ENCODE data around the gene CCDC124. TPM values are rescaled to one million over a fixed set of nuclear protein-coding genes. Genes with fewer than 3 reads are reported as not detected.

The CCDC124 gene
- total RNA-seq, 4 donors from 2014 or later, result 73.1 to 110 (median 81.5) TPM

GRCh38 chr19:17951990-17952976, 19.5 kb downstream of the CCDC124 start:
- Histone ChIP-seq H3K27ac (no peak overlapping the region), H3K9me3 (no peaks in the 10 kb centered on the region), H3K4me3 (no peak overlapping the region), H3K4me1 (peaks cover 19 to 36% of the 10 kb centered on the region in 2 donors), H3K27me3 (peaks cover 74 to 78% (median 78%) of the 10 kb centered on the region in 3 donors), H3K36me3 (no peaks in the 10 kb centered on the region)
- in situ Hi-C loops (cut with MboI; ENCODE audit: low sequenced_read_pairs in 4 of 4), result no loop called here
- ATAC-seq (no peak), DNase-seq (no peak)
- intact Hi-C loops (cut with DNase I; ENCODE audit: low total_unique reads), result no loop called here
- no peak for TF ChIP-seq POLR2A (IDR thresholded peaks at IDR 0.05)
- TF ChIP-seq CTCF (IDR thresholded peaks at IDR 0.05 in 4 of 5, conservative IDR thresholded peaks at IDR 0.05 in 1 of 5), result no peak

- H3K27me3 ChIP-seq, result peaks cover 79 to 86% (median 82%) of the 10 kb centered on the region in 3 donors
- H3K4me1 ChIP-seq, result peaks cover 19 to 33% of the 10 kb centered on the region in 2 donors
- in situ Hi-C loops (cut with MboI; ENCODE audit: low sequenced_read_pairs in 4 of 4), result no loop called here
- ATAC-seq (no peak), DNase-seq (no peak)
- H3K36me3 ChIP-seq, result no peaks in the 10 kb centered on the region
- TF ChIP-seq POLR2A (IDR thresholded peaks at IDR 0.05), result no peak
- no peak overlapping the region for H3K27ac ChIP-seq
- intact Hi-C loops (cut with DNase I; ENCODE audit: low total_unique reads), result no loop called here
- H3K9me3 ChIP-seq, result no peaks in the 10 kb centered on the region
- no peak overlapping the region for H3K4me3 ChIP-seq
These were observed 20.5 kb downstream of the CCDC124 start for GRCh38 chr19:17953316-17953801.

- TF ChIP-seq CTCF (IDR thresholded peaks at IDR 0.05 in 4 of 5, conservative IDR thresholded peaks at IDR 0.05 in 1 of 5) (no peak), POLR2A (IDR thresholded peaks at IDR 0.05) (no peak)
- in situ Hi-C loops (cut with MboI; ENCODE audit: low sequenced_read_pairs in 4 of 4), result no loop called here
- H3K27me3 ChIP-seq, result peaks cover 76 to 85% (median 79%) of the 10 kb centered on the region in 3 donors
These were observed 21.1 kb downstream of the CCDC124 start for GRCh38 chr19:17953869-17954268.

GRCh38 chr19:17954401-17954800, 21.6 kb downstream of the CCDC124 start:
- no peak for ATAC-seq
- no peak for DNase-seq
- H3K9me3 ChIP-seq, result no peaks in the 10 kb centered on the region
- H3K27ac ChIP-seq, result no peak overlapping the region
- no peak for TF ChIP-seq POLR2A (IDR thresholded peaks at IDR 0.05)
- TF ChIP-seq CTCF (IDR thresholded peaks at IDR 0.05 in 4 of 5, conservative IDR thresholded peaks at IDR 0.05 in 1 of 5), result no peak
- intact Hi-C loops (cut with DNase I; ENCODE audit: low total_unique reads) (no loop called here), in situ Hi-C loops (cut with MboI; ENCODE audit: low sequenced_read_pairs in 4 of 4) (no loop called here)
- peaks cover 13 to 25% of the 10 kb centered on the region in 2 donors for H3K4me1 ChIP-seq
- no peak overlapping the region for H3K4me3 ChIP-seq
- H3K27me3 ChIP-seq, result peaks cover 71 to 80% (median 73%) of the 10 kb centered on the region in 3 donors
- H3K36me3 ChIP-seq, result no peaks in the 10 kb centered on the region

More at GRCh38 chr19:17953869-17954268, 21.1 kb downstream of the CCDC124 start:
- Histone ChIP-seq H3K9me3 (no peaks in the 10 kb centered on the region), H3K4me1 (peaks cover 16 to 28% of the 10 kb centered on the region in 2 donors), H3K4me3 (no peak overlapping the region), H3K36me3 (no peaks in the 10 kb centered on the region), H3K27ac (no peak overlapping the region)
- DNase-seq (no peak), ATAC-seq (no peak)
- intact Hi-C loops (cut with DNase I; ENCODE audit: low total_unique reads), result no loop called here
